HEK293 (cell line): ENCODE measurements around the gene GDAP1L1.

Experiments
- BCL6B ChIP-seq: fragments of 450-650 bp; formaldehyde crosslinking; IDR thresholded peaks from 2 replicates; pipeline ENCODE4 v1.5.1; 2017; ENCODE audit warnings: missing biosample characterization, missing genetic modification characterization
- CTCF ChIP-seq: fragments of 450-650 bp; formaldehyde crosslinking; IDR thresholded peaks from 2 replicates; pipeline ENCODE4 v1.5.1; 2016; ENCODE audit warnings: missing biosample characterization, missing genetic modification characterization
- EGR2 ChIP-seq: fragments of 450-650 bp; formaldehyde crosslinking; IDR thresholded peaks from 2 replicates; pipeline ENCODE4 v1.5.1; 2016; ENCODE audit warnings: low read depth, missing biosample characterization, missing genetic modification characterization
- GFI1B ChIP-seq: fragments of 450-650 bp; formaldehyde crosslinking; IDR thresholded peaks from 2 replicates; pipeline ENCODE4 v1.5.1; 2016; ENCODE audit warnings: missing biosample characterization, missing genetic modification characterization
- GLIS2 ChIP-seq: fragments of 450-650 bp; formaldehyde crosslinking; IDR thresholded peaks from 2 replicates; pipeline ENCODE4 v1.5.1; 2016; ENCODE audit warnings: missing biosample characterization, missing genetic modification characterization
- HIC1 ChIP-seq: fragments of 450-650 bp; formaldehyde crosslinking; IDR thresholded peaks from 2 replicates; pipeline ENCODE4 v1.5.1; 2016; ENCODE audit warnings: missing biosample characterization, missing genetic modification characterization
- KLF7 ChIP-seq: fragments of 450-650 bp; formaldehyde crosslinking; IDR thresholded peaks from 2 replicates; pipeline ENCODE4 v1.5.1; 2016; ENCODE audit warnings: missing biosample characterization, missing genetic modification characterization, borderline replicate concordance
- RBAK ChIP-seq: fragments of 450-650 bp; formaldehyde crosslinking; IDR thresholded peaks from 2 replicates; pipeline ENCODE4 v1.5.1; 2016; ENCODE audit warnings: missing biosample characterization, missing genetic modification characterization
- TCF7L2 ChIP-seq: IDR thresholded peaks from 2 replicates; pipeline ENCODE4 v1.6.1; 2011; ENCODE audit warnings: low read depth, mild to moderate bottlenecking, inconsistent platforms, low read length, moderate library complexity, borderline replicate concordance
- WT1 ChIP-seq: fragments of 450-650 bp; formaldehyde crosslinking; IDR thresholded peaks from 2 replicates; pipeline ENCODE4 v1.5.1; 2016; ENCODE audit warnings: missing biosample characterization, missing genetic modification characterization
- ZFP41 ChIP-seq: fragments of 450-650 bp; formaldehyde crosslinking; IDR thresholded peaks from 2 replicates; pipeline ENCODE4 v1.5.1; 2016; ENCODE audit warnings: missing biosample characterization, missing genetic modification characterization, borderline replicate concordance
- ZFP69B ChIP-seq: fragments of 450-650 bp; formaldehyde crosslinking; IDR thresholded peaks from 2 replicates; pipeline ENCODE4 v1.5.1; 2016; ENCODE audit warnings: missing biosample characterization, missing genetic modification characterization
- ZNF10 ChIP-seq: fragments of 450-650 bp; formaldehyde crosslinking; IDR thresholded peaks from 2 replicates; pipeline ENCODE4 v1.5.1; 2017; ENCODE audit warnings: missing biosample characterization, missing genetic modification characterization
- ZNF132 ChIP-seq: fragments of 450-650 bp; formaldehyde crosslinking; IDR thresholded peaks from 2 replicates; pipeline ENCODE4 v1.5.1; 2017; ENCODE audit warnings: missing biosample characterization, missing genetic modification characterization, borderline replicate concordance
- ZNF169 ChIP-seq: fragments of 450-650 bp; formaldehyde crosslinking; IDR thresholded peaks from 2 replicates; pipeline ENCODE4 v1.5.1; 2016; ENCODE audit warnings: missing biosample characterization, missing genetic modification characterization
- ZNF18 ChIP-seq: fragments of 450-650 bp; formaldehyde crosslinking; IDR thresholded peaks from 2 replicates; pipeline ENCODE4 v1.5.1; 2016; ENCODE audit warnings: missing biosample characterization, missing genetic modification characterization
- ZNF426 ChIP-seq: fragments of 450-650 bp; formaldehyde crosslinking; IDR thresholded peaks from 2 replicates; pipeline ENCODE4 v1.5.1; 2017; ENCODE audit warnings: missing biosample characterization, missing genetic modification characterization, mild to moderate bottlenecking, inconsistent platforms, moderate library complexity
- ZNF488 ChIP-seq: fragments of 450-650 bp; formaldehyde crosslinking; IDR thresholded peaks from 2 replicates; pipeline ENCODE4 v1.5.1; 2016; ENCODE audit warnings: missing biosample characterization, missing genetic modification characterization
- ZNF501 ChIP-seq: fragments of 450-650 bp; formaldehyde crosslinking; IDR thresholded peaks from 2 replicates; pipeline ENCODE4 v1.5.1; 2016; ENCODE audit warnings: missing biosample characterization, missing genetic modification characterization
- ZNF530 ChIP-seq: fragments of 450-650 bp; formaldehyde crosslinking; IDR thresholded peaks from 2 replicates; pipeline ENCODE4 v1.5.1; 2016; ENCODE audit warnings: low read depth, missing biosample characterization, missing genetic modification characterization
- ZNF561 ChIP-seq: fragments of 450-650 bp; IDR thresholded peaks from 2 replicates; pipeline ENCODE4 v1.5.1; 2018; ENCODE audit warnings: missing biosample characterization, missing genetic modification characterization, borderline replicate concordance
- ZNF596 ChIP-seq: fragments of 450-650 bp; IDR thresholded peaks from 2 replicates; pipeline ENCODE4 v1.5.0; 2018; ENCODE audit warnings: missing biosample characterization, mild to moderate bottlenecking, missing genetic modification characterization, moderate library complexity
- ZNF639 ChIP-seq: fragments of 450-650 bp; formaldehyde crosslinking; IDR thresholded peaks from 2 replicates; pipeline ENCODE4 v1.5.1; 2016; ENCODE audit warnings: missing biosample characterization, missing genetic modification characterization
- ZNF664 ChIP-seq: fragments of 450-650 bp; formaldehyde crosslinking; IDR thresholded peaks from 2 replicates; pipeline ENCODE4 v1.5.1; 2016; ENCODE audit warnings: missing biosample characterization, missing genetic modification characterization
- ZNF670 ChIP-seq: fragments of 450-650 bp; formaldehyde crosslinking; IDR thresholded peaks from 2 replicates; pipeline ENCODE4 v1.5.1; 2016; ENCODE audit warnings: missing biosample characterization, missing genetic modification characterization, low read depth
- ZSCAN23 ChIP-seq: fragments of 450-650 bp; formaldehyde crosslinking; IDR thresholded peaks from 2 replicates; pipeline ENCODE4 v1.5.1; 2016; ENCODE audit warnings: missing biosample characterization, missing genetic modification characterization
- ZSCAN30 ChIP-seq: fragments of 450-650 bp; IDR thresholded peaks from 2 replicates; pipeline ENCODE4 v1.5.1; 2018; ENCODE audit warnings: missing biosample characterization, mild to moderate bottlenecking, missing genetic modification characterization, moderate library complexity
- ZSCAN4 ChIP-seq: fragments of 450-650 bp; formaldehyde crosslinking; IDR thresholded peaks from 2 replicates; pipeline ENCODE4 v1.5.1; 2017; ENCODE audit warnings: missing biosample characterization, missing genetic modification characterization
- ZSCAN5A ChIP-seq: fragments of 450-650 bp; formaldehyde crosslinking; IDR thresholded peaks from 2 replicates; pipeline ENCODE4 v1.5.1; 2016; ENCODE audit warnings: missing biosample characterization, missing genetic modification characterization

The GDAP1L1 gene

GRCh38 chr20:44204156-44204831 lies 42.8 kb upstream of the GDAP1L1 start (continued):
- TF ChIP-seq ZNF132 (tag by site-specific recombination) (no peak), ZNF596 (no peak), ZSCAN23 (no peak), RBAK (tag by site-specific recombination) (no peak), ZSCAN30 (tag by site-specific recombination) (no peak), ZNF10 (no peak), ZNF426 (tag by site-specific recombination) (no peak), ZNF561 (no peak), ZFP69B (tag by site-specific recombination) (no peak), GLIS2 (tag by site-specific recombination) (no peak), ZNF664 (tag by site-specific recombination) (no peak), ZFP41 (tag by site-specific recombination) (no peak), KLF7 (tag by site-specific recombination) (no peak), ZNF670 (tag by site-specific recombination) (no peak), ZNF530 (tag by site-specific recombination) (no peak), CTCF (tag by site-specific recombination) (no peak), ZSCAN5A (no peak), HIC1 (0 out of 2 replicates have a peak, but pooled peaks have one; percentile 25), BCL6B (tag by site-specific recombination) (no peak), ZSCAN4 (tag by site-specific recombination) (no peak), ZNF639 (tag by site-specific recombination) (peak; percentile 50; the same call in 1 of the 2 replicates), TCF7L2 (no peak), GFI1B (no peak), ZNF18 (tag by site-specific recombination) (no peak), ZNF488 (tag by site-specific recombination) (no peak), ZNF169 (no peak), EGR2 (tag by site-specific recombination) (no peak), WT1 (tag by site-specific recombination) (no peak), ZNF501 (tag by site-specific recombination) (no peak)
